ENCODE results near the gene PCYT1A.
A peak's percentile ranks its signal among the peaks of the same experiment; 100 is the strongest.

The PCYT1A gene

DNA sequence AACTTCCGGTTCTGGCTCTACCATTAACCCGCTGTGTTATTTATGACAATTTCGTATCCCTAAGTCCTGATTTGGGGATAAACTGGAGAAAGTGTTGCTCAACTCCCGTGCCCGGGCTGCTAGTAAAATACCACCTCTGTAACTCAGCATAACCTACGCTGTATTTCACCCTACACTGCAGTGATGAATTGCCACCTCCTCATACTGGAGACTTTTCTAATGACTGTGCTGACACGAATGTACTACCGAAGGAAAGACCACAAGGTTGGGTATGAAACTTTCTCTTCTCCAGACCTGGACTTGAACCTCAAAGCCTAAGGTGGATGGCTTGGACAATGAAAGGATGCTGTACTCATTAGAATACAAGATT, 54.7 kb downstream of the PCYT1A start:
- ATAC-seq = peak; percentile 62
- H3K27ac Mint-ChIP-seq = peak overlapping the region; percentile 68
- H3K9me3 Mint-ChIP-seq = no peaks in the 10 kb centered on the region
- peaks cover 27% of the 10 kb centered on the region for H3K36me3 Mint-ChIP-seq
- peaks cover 31% of the 10 kb centered on the region for H3K4me1 Mint-ChIP-seq
- no peaks in the 10 kb centered on the region for H3K27me3 Mint-ChIP-seq
- H3K4me3 Mint-ChIP-seq = no peak overlapping the region

DNA sequence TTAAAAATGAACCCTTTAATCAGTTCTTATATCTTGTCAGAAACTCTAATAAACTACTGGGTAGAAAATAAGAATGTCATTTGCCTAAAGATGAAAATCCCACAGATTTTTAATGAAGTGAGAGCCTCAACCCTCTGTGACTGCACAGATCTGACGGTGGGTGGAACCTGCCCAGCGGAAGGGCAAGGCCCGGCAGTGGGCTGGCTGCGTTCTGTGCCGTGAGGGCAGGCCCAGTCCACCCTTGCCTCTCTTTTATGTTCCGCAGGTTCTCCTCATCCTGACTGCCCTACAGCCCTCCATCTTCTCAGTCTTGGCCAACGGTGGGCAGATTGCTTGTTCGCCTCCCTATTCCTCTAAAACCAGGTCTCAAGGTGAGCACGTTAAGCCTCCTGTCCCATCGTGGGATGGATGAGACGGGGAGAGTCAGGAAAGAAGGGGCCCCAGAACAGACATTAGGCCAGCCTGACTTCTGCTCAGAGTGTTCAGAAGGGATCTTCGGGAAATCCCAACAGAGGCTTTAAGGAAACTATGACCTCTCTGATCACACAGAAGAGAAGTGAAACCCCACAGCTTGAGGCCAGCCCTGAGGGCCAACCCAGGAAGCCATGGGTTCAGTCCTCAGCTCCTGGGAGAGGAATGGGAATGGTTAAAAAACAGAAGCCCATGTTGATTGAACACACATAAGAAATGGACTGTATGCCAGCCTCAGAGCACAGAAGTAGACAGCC, 55.2 kb downstream of the PCYT1A start:
- peaks cover 25% of the 10 kb centered on the region for H3K36me3 Mint-ChIP-seq
- peak; percentile 88 for ATAC-seq
- H3K4me3 Mint-ChIP-seq = peak overlapping the region; percentile 24
- no peaks in the 10 kb centered on the region for H3K27me3 Mint-ChIP-seq
- peak overlapping the region; percentile 68 for H3K27ac Mint-ChIP-seq
- H3K9me3 Mint-ChIP-seq = no peaks in the 10 kb centered on the region
- peaks cover 28% of the 10 kb centered on the region for H3K4me1 Mint-ChIP-seq

- Mint-ChIP-seq H3K4me3 (no peak overlapping the region), H3K27me3 (no peaks in the 10 kb centered on the region), H3K27ac (no peak overlapping the region), H3K4me1 (peaks cover 12% of the 10 kb centered on the region), H3K9me3 (no peaks in the 10 kb centered on the region), H3K36me3 (no peaks in the 10 kb centered on the region)
- ATAC-seq = no peak
Observed at GRCh38 chr3:196227629-196228493, 59.7 kb downstream of the PCYT1A start.

GRCh38 chr3:196227121-196227561, 60.4 kb downstream of the PCYT1A start:
- H3K36me3 Mint-ChIP-seq = no peaks in the 10 kb centered on the region
- no peak overlapping the region for H3K27ac Mint-ChIP-seq

GRCh38 chr3:196225763-196226364, 61.7 kb downstream of the PCYT1A start:
- ATAC-seq = no peak
- H3K36me3 Mint-ChIP-seq = no peaks in the 10 kb centered on the region

More at GRCh38 chr3:196227121-196227561, 60.4 kb downstream of the PCYT1A start:
- Mint-ChIP-seq H3K4me3 (no peak overlapping the region), H3K9me3 (no peaks in the 10 kb centered on the region), H3K4me1 (peaks cover 5% of the 10 kb centered on the region), H3K27me3 (no peaks in the 10 kb centered on the region)
- ATAC-seq = no peak

GRCh38 chr3:196225086-196225485, 62.4 kb downstream of the PCYT1A start:
- Mint-ChIP-seq H3K27me3 (no peaks in the 10 kb centered on the region), H3K27ac (no peak overlapping the region), H3K36me3 (no peaks in the 10 kb centered on the region), H3K9me3 (no peaks in the 10 kb centered on the region), H3K4me1 (no peaks in the 10 kb centered on the region), H3K4me3 (no peak overlapping the region)
- no peak for ATAC-seq

More at GRCh38 chr3:196225763-196226364, 61.7 kb downstream of the PCYT1A start:
- Mint-ChIP-seq H3K9me3 (no peaks in the 10 kb centered on the region), H3K4me3 (no peak overlapping the region), H3K27ac (no peak overlapping the region), H3K27me3 (no peaks in the 10 kb centered on the region), H3K4me1 (no peaks in the 10 kb centered on the region)

DNA sequence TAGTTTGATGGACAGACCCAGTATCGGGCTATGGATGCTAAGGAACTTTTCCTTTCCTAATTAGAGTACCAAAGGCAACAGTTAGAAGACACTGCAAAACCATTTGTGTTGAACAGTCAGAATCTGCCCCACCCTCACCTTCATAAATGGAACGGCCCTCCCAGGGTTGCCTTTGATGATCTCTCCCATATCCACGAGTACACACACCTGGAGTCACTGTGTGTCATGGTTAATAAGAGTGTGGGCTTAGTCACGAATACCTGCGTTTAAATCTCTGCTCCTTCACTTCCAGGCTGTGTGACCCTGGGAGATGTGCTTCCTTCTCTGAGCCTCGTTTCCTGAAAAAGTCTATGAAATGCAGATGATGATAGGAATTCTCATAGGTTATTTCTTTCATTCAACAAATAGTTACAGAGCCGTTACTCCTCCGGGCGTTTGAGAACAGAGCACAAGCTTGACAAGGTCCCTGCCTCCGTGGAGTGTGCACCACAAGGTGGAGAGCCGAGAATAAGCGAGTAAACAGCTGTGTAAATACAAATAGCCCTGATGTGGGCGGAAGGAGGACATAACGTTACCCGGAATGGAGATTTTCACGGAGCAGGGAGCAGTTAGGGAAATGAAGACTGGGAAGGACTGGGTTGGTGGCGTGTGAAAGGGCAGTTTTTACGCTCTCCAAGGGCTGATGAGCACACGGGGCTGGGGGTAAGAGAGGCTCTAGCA, 64.5 kb downstream of the PCYT1A start:
- Mint-ChIP-seq H3K4me1 (peaks cover 14% of the 10 kb centered on the region), H3K27ac (no peak overlapping the region), H3K36me3 (no peaks in the 10 kb centered on the region), H3K9me3 (no peaks in the 10 kb centered on the region), H3K4me3 (no peak overlapping the region), H3K27me3 (no peaks in the 10 kb centered on the region)
- ATAC-seq = no peak

DNA sequence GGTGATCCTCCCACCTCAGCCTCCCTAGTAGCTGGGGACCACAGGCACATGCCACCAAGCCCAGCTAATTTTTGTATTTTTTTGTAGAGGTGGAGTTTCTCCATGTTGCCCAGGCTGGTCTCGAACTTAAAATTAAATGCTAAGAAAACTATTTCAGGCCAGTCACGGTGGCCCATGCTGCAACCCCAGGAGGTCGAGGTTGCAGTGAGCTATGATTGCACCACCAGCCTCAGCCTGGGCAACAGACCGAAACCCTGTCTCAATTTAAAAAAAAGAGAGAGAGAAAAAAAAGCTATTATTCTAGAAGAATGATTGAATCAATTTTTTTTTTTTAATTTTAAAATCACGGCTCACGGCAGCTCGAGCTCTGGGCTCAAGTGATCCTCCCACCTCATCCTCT, 66.5 kb downstream of the PCYT1A start:
- no peak overlapping the region for H3K4me3 Mint-ChIP-seq
- H3K27me3 Mint-ChIP-seq = no peaks in the 10 kb centered on the region
- H3K27ac Mint-ChIP-seq = no peak overlapping the region
- no peaks in the 10 kb centered on the region for H3K36me3 Mint-ChIP-seq
- no peaks in the 10 kb centered on the region for H3K9me3 Mint-ChIP-seq
- no peak for ATAC-seq
- H3K4me1 Mint-ChIP-seq = peaks cover 22% of the 10 kb centered on the region

DNA sequence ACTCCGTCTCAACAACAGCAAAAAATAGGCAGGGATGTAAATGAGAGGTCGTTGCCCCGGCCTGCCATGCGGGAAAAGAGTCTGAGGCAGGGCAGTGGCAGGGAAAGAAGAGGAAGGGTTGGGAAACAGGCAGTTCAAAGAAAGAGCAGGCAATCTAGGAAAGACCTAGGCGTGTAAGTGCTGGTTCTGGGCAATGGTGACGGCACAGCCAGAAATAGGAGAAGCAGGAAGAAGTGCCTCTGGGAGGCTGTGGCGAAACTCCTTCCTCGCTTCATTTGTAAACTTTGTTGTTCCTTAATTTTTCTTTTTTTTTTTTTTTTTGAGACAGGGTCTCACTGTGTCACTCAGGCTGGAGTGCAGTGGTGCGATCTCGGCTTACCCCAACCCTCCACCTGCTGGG, 66.9 kb downstream of the PCYT1A start:
- Mint-ChIP-seq H3K27ac (peak overlapping the region; percentile 74), H3K36me3 (no peaks in the 10 kb centered on the region), H3K4me3 (no peak overlapping the region), H3K27me3 (no peaks in the 10 kb centered on the region), H3K9me3 (no peaks in the 10 kb centered on the region), H3K4me1 (peaks cover 22% of the 10 kb centered on the region)
- no peak for ATAC-seq

GRCh38 chr3:196219970-196220311, 67.6 kb downstream of the PCYT1A start:
- Mint-ChIP-seq H3K4me3 (peak overlapping the region; percentile 81), H3K27ac (peak overlapping the region; percentile 74), H3K4me1 (peaks cover 22% of the 10 kb centered on the region), H3K27me3 (no peaks in the 10 kb centered on the region), H3K9me3 (no peaks in the 10 kb centered on the region), H3K36me3 (no peaks in the 10 kb centered on the region)
- ATAC-seq = no peak

DNA sequence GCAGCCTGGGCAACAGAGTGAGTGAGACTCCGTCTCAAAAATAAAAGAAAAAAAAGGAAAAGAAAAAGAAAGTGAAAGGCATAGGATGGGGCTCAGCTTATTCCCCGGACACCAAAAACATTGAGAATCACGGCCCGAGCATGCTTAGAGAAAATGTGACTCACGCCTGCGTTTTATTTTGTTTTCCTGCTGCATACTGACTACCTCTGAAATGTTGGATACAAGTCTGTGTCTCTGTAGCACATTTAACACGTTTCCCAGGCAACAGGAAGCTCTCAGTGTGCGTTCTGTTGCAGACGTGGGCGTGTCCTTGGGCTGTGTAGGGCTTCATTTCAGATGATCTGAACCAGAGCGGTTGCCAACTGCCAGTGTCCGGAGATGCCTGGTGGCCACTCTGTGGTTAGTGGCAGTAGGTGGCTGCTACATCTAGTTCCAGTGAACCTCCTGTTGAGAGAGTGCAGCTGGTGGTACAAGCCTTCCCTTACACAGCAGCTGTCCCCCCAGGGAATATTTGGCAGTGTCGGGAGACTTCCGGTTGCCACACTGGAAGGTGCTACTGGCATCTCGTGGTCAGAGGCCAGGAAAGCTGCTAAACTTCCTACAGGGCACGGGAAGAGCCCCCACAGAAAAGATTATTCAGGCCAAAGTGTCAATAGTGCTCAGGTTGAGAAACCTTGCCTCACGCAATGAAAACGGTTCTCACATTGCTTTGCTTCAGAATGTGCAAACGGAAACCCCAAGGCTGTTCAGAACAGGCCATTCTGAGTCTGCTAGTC, 68.1 kb downstream of the PCYT1A start:
- H3K36me3 Mint-ChIP-seq = no peaks in the 10 kb centered on the region
- no peaks in the 10 kb centered on the region for H3K9me3 Mint-ChIP-seq
- peaks cover 22% of the 10 kb centered on the region for H3K4me1 Mint-ChIP-seq
- H3K27ac Mint-ChIP-seq = peak overlapping the region; percentile 74
- H3K27me3 Mint-ChIP-seq = no peaks in the 10 kb centered on the region
- peak; percentile 77 for ATAC-seq
- peak overlapping the region; percentile 81 for H3K4me3 Mint-ChIP-seq

GRCh38 chr3:196218155-196218712, 69.3 kb downstream of the PCYT1A start:
- H3K27me3 Mint-ChIP-seq = no peaks in the 10 kb centered on the region

DNA sequence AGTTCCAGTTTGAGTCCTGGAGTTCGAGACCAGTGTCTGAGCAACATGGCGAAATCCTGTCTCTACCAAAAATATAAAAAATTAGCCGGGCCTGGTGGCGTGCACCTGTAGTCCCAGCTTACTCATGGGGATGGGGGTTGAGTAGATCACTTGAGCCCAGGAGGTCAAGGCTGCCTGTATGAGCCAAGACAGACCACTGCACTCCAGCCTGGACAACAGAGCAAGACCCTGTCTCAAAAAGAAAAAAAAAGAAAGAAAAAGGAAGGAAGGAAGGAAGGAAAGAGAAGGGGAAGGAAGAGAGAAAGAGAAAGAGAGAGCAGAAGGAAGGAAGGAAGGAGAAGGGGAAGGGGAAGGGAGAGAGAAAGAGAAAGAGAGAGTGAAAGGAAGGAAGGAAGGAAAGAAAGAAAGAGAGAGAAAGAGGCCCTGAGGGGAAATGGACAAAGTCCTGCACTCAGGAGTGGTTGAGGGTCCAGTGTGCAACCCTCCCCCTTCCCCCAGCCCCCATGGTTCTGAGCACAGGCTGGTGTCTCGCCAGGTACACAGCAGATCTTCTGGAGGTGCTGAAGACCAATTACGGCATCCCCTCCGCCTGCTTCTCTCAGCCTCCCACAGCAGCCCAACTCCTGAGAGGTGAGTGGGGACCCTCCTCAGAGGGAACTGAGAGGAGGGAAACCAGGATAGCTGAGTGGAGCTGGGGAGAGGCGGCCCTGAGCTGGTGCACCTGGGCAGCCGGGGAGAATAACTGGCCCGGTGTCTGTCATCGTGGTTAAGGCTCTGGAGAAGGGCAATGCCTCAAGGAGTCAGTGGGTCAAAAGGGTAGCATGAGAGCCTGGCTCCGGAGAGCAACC, 70.0 kb downstream of the PCYT1A start:
- Mint-ChIP-seq H3K36me3 (no peaks in the 10 kb centered on the region), H3K4me3 (peak overlapping the region; percentile 42), H3K4me1 (peaks cover 22% of the 10 kb centered on the region), H3K27ac (peak overlapping the region; percentile 26), H3K9me3 (no peaks in the 10 kb centered on the region), H3K27me3 (no peaks in the 10 kb centered on the region)
- no peak for ATAC-seq

More at GRCh38 chr3:196218155-196218712, 69.3 kb downstream of the PCYT1A start:
- Mint-ChIP-seq H3K4me3 (peak overlapping the region; percentile 27), H3K36me3 (no peaks in the 10 kb centered on the region), H3K9me3 (no peaks in the 10 kb centered on the region), H3K27ac (peak overlapping the region; percentile 26), H3K4me1 (peaks cover 22% of the 10 kb centered on the region)
- ATAC-seq = no peak

Measured in stimulated activated memory B cell treated with anti-CD40 and anti-IgM and Interleukin-4, amounts not matched to agents 10 μg/mL and 1 μg/mL and 100 μg/mL, for 72 hours (primary cell).